Neuron (in vitro differentiated cells): Measurements from ENCODE around the gene ECM1.
A peak's percentile ranks its signal among the peaks of the same experiment; 100 is the strongest.

Experiments used
- H2AFZ ChIP-seq: one replicate; pipeline ENCODE4 v1.6.1; 2013; ENCODE audit warnings: low read depth, mild to moderate bottlenecking, inconsistent platforms, low read length, moderate library complexity
- H3K27me3 ChIP-seq: one replicate; pipeline ENCODE4 v1.6.1; 2013; ENCODE audit warnings: low read length; ENCODE audit not compliant: insufficient read depth
- H3K36me3 ChIP-seq: one replicate; pipeline ENCODE4 v1.6.1; 2013; ENCODE audit warnings: low read length; ENCODE audit not compliant: insufficient read depth
- H3K4me1 ChIP-seq: one replicate; pipeline ENCODE4 v1.6.1; 2013; ENCODE audit warnings: low read length; ENCODE audit not compliant: insufficient read depth
- H3K4me3 ChIP-seq: 2 replicates; pipeline ENCODE4 v1.5.1; 2013; ENCODE audit warnings: mild to moderate bottlenecking, low read length, moderate library complexity
- H3K9me3 ChIP-seq: one replicate; pipeline ENCODE4 v1.6.1; 2013; ENCODE audit warnings: low read length

ECM1 gene

DNA sequence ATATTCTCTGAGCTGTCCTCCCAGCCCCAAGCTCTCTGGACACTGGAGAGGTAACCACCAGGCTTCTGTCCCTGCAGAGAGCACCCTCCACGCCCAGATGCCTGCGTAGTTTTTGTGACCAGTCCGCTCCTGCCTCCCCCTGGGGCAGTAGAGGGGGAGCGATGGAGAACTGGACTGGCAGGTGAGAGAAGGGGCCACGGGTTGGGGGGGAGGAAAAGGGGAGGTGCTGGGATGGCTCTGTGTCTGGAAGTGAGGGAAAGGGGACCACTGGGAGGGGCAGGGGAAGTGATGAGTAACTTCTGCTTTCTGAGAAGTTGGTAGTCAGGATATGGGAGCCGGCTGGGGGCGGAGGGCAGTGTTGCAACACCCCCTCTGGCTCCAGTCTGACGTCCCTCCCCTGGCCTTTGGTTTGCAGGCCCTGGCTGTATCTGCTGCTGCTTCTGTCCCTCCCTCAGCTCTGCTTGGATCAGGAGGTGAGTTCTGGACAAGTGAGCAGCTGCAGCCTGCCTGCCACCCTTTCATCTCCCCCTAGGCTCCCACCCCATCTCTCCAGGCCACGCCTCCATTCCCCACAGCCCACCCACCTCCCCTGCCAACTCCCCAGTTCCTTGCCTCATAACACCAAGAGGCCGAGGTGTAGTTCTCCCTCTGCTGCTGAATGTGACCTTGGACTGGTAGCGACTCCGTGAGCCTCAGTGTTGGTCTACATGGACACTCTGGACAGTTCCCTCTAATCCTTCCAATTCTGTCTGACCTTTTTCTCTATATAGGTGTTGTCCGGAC lies 44.4 kb downstream of the ECM1 start:
- peaks cover 7% of the 10 kb centered on the region for H3K4me1 ChIP-seq
- no peak overlapping the region for H2AFZ ChIP-seq
- no peaks in the 10 kb centered on the region for H3K27me3 ChIP-seq
- H3K9me3 ChIP-seq, result no peaks in the 10 kb centered on the region
- H3K4me3 ChIP-seq, result no peak overlapping the region
- peaks cover 3% of the 10 kb centered on the region for H3K36me3 ChIP-seq

GRCh38 chr1:150552911-150553289 lies 45.0 kb downstream of the ECM1 start:
- H3K4me1 ChIP-seq, result peaks cover 7% of the 10 kb centered on the region
- H2AFZ ChIP-seq, result no peak overlapping the region
- H3K4me3 ChIP-seq, result no peak overlapping the region
- H3K36me3 ChIP-seq, result peaks cover 3% of the 10 kb centered on the region
- no peaks in the 10 kb centered on the region for H3K27me3 ChIP-seq
- H3K9me3 ChIP-seq, result no peaks in the 10 kb centered on the region

GRCh38 chr1:150553392-150554085 lies 45.6 kb downstream of the ECM1 start:
- H3K4me1 ChIP-seq, result peaks cover 5% of the 10 kb centered on the region
- H2AFZ ChIP-seq, result no peak overlapping the region
- H3K4me3 ChIP-seq, result no peak overlapping the region
- no peaks in the 10 kb centered on the region for H3K27me3 ChIP-seq
- peaks cover 3% of the 10 kb centered on the region for H3K36me3 ChIP-seq
- H3K9me3 ChIP-seq, result no peaks in the 10 kb centered on the region

- no peak overlapping the region for H3K4me3 ChIP-seq
- H3K27me3 ChIP-seq, result no peaks in the 10 kb centered on the region
- H3K9me3 ChIP-seq, result no peaks in the 10 kb centered on the region
- no peak overlapping the region for H2AFZ ChIP-seq
- peaks cover 3% of the 10 kb centered on the region for H3K36me3 ChIP-seq
- H3K4me1 ChIP-seq, result peaks cover 3% of the 10 kb centered on the region
Observed at GRCh38 chr1:150554086-150554452, 46.2 kb downstream of the ECM1 start.

- peaks cover 8% of the 10 kb centered on the region for H3K4me1 ChIP-seq
- no peaks in the 10 kb centered on the region for H3K9me3 ChIP-seq
- H3K27me3 ChIP-seq, result no peaks in the 10 kb centered on the region
- peaks cover 3% of the 10 kb centered on the region for H3K36me3 ChIP-seq
- no peak overlapping the region for H2AFZ ChIP-seq
- H3K4me3 ChIP-seq, result no peak overlapping the region
Observed at GRCh38 chr1:150555198-150555970, 47.5 kb downstream of the ECM1 start.

DNA sequence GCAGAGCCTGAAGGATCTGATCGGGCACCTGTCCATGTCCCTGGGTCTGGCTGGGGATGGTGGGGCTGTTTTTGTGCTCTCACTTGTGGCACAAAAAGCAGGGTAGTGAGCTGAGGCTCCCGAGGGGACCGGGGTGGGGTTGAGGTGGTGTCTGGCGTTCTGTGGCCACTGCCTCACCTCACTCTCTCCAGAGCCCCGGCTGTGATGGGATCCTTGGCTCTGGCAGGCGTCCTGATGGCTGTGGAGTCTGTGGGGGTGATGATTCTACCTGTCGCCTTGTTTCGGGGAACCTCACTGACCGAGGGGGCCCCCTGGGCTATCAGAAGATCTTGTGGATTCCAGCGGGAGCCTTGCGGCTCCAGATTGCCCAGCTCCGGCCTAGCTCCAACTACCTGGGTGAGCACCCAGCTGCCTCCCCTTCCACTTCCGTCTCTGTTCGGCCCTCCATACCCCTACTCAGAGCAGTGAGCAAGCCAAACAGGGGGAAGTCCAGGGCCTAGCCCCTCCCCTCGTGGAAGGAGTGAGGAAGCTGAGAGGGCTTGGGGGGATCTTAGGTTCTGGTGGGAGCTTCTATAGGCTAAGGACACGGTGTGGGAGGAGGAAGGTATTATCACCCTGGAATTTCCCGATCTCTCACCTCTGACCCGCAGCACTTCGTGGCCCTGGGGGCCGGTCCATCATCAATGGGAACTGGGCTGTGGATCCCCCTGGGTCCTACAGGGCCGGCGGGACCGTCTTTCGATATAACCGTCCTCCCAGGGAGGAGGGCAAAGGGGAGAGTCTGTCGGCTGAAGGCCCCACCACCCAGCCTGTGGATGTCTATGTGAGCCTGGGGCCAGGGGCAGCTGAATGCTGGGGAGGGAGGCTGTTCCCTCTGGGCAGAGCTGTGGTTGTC lies 48.3 kb downstream of the ECM1 start:
- no peaks in the 10 kb centered on the region for H3K27me3 ChIP-seq
- H3K36me3 ChIP-seq, result peaks cover 3% of the 10 kb centered on the region
- no peak overlapping the region for H3K4me3 ChIP-seq
- no peaks in the 10 kb centered on the region for H3K9me3 ChIP-seq
- H3K4me1 ChIP-seq, result peaks cover 12% of the 10 kb centered on the region
- no peak overlapping the region for H2AFZ ChIP-seq

- Histone ChIP-seq H3K4me1 (peaks cover 12% of the 10 kb centered on the region), H3K27me3 (no peaks in the 10 kb centered on the region), H2AFZ (no peak overlapping the region), H3K36me3 (peaks cover 3% of the 10 kb centered on the region), H3K4me3 (no peak overlapping the region), H3K9me3 (no peaks in the 10 kb centered on the region)
Observed at GRCh38 chr1:150557065-150557600, 49.2 kb downstream of the ECM1 start.

DNA sequence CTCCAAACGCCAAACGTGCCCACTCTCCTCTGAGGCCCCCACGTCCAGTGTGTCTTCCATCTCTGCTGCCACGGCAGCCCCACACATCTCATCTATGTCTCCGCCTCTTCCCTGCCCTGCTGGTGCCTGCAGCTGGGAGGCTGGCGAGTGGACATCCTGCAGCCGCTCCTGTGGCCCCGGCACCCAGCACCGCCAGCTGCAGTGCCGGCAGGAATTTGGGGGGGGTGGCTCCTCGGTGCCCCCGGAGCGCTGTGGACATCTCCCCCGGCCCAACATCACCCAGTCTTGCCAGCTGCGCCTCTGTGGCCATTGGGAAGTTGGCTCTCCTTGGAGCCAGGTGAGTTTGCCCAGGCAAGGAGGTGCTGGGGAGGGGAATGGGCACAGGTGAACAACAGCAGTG lies 49.9 kb downstream of the ECM1 start:
- no peak overlapping the region for H3K4me3 ChIP-seq
- H3K36me3 ChIP-seq, result peaks cover 3% of the 10 kb centered on the region
- H3K9me3 ChIP-seq, result no peaks in the 10 kb centered on the region
- no peaks in the 10 kb centered on the region for H3K27me3 ChIP-seq
- peaks cover 19% of the 10 kb centered on the region for H3K4me1 ChIP-seq
- H2AFZ ChIP-seq, result no peak overlapping the region

GRCh38 chr1:150558303-150558704 lies 50.4 kb downstream of the ECM1 start:
- Histone ChIP-seq H3K27me3 (no peaks in the 10 kb centered on the region), H3K9me3 (no peaks in the 10 kb centered on the region), H3K4me3 (no peak overlapping the region), H2AFZ (no peak overlapping the region), H3K4me1 (peaks cover 24% of the 10 kb centered on the region), H3K36me3 (peaks cover 3% of the 10 kb centered on the region)

DNA sequence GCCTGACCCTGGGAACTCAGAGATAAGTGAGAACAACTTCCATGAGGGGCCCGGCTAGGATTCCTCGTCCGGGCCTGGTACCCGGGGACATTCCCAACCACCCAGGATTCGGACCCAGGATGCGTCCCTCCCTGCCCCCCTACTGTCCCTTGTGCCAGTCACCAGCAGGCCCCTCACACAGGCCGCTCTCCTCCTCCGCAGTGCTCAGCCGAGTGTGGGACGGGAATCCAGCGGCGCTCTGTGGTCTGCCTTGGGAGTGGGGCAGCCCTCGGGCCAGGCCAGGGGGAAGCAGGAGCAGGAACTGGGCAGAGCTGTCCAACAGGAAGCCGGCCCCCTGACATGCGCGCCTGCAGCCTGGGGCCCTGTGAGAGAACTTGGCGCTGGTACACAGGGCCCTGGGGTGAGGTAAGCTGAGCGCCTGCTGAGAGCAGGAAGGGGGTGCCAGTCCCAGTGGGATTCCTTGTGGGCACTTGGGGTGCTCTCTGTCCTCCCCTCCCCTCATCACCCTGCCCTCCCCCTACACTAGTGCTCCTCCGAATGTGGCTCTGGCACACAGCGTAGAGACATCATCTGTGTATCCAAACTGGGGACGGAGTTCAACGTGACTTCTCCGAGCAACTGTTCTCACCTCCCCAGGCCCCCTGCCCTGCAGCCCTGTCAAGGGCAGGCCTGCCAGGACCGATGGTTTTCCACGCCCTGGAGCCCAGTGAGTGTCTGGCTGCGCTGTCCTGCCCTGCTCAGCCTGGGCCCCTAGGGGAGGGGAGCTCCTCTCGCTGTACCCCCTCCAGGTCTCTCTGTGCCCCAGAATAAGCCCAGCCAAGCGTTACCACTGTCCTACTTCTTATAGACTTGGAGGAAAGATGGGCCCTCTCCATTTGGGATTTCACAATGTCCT lies 51.1 kb downstream of the ECM1 start:
- Histone ChIP-seq H3K4me3 (no peak overlapping the region), H3K9me3 (no peaks in the 10 kb centered on the region), H3K36me3 (peaks cover 3% of the 10 kb centered on the region), H2AFZ (no peak overlapping the region), H3K4me1 (peaks cover 31% of the 10 kb centered on the region), H3K27me3 (no peaks in the 10 kb centered on the region)

DNA sequence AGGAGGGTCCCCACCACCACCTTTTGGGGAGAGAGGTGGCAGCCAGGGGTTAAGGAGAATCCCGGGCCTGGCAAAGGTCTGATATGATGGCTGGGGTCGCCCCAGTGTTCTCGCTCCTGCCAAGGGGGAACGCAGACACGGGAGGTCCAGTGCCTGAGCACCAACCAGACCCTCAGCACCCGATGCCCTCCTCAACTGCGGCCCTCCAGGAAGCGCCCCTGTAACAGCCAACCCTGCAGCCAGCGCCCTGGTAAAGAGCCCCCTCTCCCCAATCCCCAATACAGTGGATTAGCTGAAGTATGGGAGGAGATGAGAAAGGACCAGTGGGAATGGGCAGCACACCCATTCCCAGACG lies 51.7 kb downstream of the ECM1 start:
- Histone ChIP-seq H3K9me3 (no peaks in the 10 kb centered on the region), H3K36me3 (peaks cover 3% of the 10 kb centered on the region), H3K27me3 (no peaks in the 10 kb centered on the region), H3K4me1 (peaks cover 32% of the 10 kb centered on the region), H2AFZ (no peak overlapping the region), H3K4me3 (no peak overlapping the region)

- Histone ChIP-seq H3K9me3 (no peaks in the 10 kb centered on the region), H3K36me3 (peaks cover 3% of the 10 kb centered on the region), H2AFZ (no peak overlapping the region), H3K27me3 (no peaks in the 10 kb centered on the region), H3K4me3 (peak overlapping the region; percentile 62), H3K4me1 (peaks cover 32% of the 10 kb centered on the region)
Observed at GRCh38 chr1:150560011-150560438, 52.1 kb downstream of the ECM1 start.
